Activated T-cell treated with anti-CD3 and anti-CD28 coated beads, Interleukin-2, amount 50 U/mL, for 4 hours (primary cell): ENCODE measurements around the gene ZNF33B. TPM values are rescaled to one million over a fixed set of nuclear protein-coding genes. Genes with fewer than 3 reads are reported as not detected.
A peak's percentile ranks its signal among the peaks of the same experiment; 100 is the strongest.

Experiments
- ATAC-seq, 2 donors: fragments of 200-7000 bp; cut with Tn5 transposase; one replicate each; pipeline ENCODE4 v1.10.0; 2021
- DNase-seq: peaks from one replicate; pipeline ENCODE4 v3.0.0-alpha.2; 2020
- H3K27me3 Mint-ChIP-seq: one replicate; pipeline ENCODE4 v1.8.0; 2021; ENCODE audit warnings: low read depth, mixed read lengths
- H3K36me3 Mint-ChIP-seq: one replicate; pipeline ENCODE4 v1.8.0; 2022; ENCODE audit warnings: mixed read lengths; ENCODE audit not compliant: insufficient read depth
- H3K4me1 Mint-ChIP-seq: one replicate; pipeline ENCODE4 v1.8.0; 2021; ENCODE audit warnings: low read depth, mixed read lengths
- H3K4me3 Mint-ChIP-seq: one replicate; pipeline ENCODE4 v1.8.0; 2021; ENCODE audit warnings: mild to moderate bottlenecking, moderate library complexity, mixed read lengths
- H3K9me3 Mint-ChIP-seq: one replicate; pipeline ENCODE4 v1.8.0; 2021; ENCODE audit warnings: mixed read lengths
- total RNA-seq, 3 donors: library from RNA; stranded (reverse); gene quantifications; one replicate each; pipeline ENCODE4 v1.2.1, GENCODE V29; 2021

The ZNF33B gene
- total RNA-seq, 3 donors from 2014 or later = 4.6 to 4.9 (median 4.9) TPM

DNA sequence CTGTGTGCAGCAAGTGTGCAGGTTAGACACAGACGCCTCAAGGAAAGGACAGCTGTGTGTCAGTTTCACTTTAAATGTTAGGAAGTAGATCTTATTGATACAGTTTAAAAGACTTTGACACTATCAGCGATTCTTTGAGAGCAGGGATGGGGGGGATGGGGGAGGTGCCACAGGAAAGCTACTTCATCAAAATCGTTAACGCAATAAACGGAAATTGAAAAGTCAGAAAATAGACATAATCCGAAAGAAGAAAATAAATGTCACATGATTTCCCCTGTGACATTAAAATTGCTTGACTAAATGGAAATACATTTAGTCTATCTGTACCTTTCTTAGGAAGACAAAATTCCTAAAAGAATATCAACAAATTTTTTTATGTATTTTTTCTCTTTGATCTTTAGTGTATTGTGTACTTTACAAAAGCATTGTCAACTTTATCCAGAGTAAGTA, 476 bp upstream of the ZNF33B start:
- no peaks in the 10 kb centered on the region for H3K27me3 Mint-ChIP-seq
- H3K4me3 Mint-ChIP-seq = peak overlapping the region; percentile 93
- H3K9me3 Mint-ChIP-seq = no peaks in the 10 kb centered on the region
- ATAC-seq (peak in 1 of 2 donors; percentile 9), DNase-seq (peak; percentile 36)
- H3K36me3 Mint-ChIP-seq = peaks cover 5% of the 10 kb centered on the region
- peaks cover 27% of the 10 kb centered on the region for H3K4me1 Mint-ChIP-seq

DNA sequence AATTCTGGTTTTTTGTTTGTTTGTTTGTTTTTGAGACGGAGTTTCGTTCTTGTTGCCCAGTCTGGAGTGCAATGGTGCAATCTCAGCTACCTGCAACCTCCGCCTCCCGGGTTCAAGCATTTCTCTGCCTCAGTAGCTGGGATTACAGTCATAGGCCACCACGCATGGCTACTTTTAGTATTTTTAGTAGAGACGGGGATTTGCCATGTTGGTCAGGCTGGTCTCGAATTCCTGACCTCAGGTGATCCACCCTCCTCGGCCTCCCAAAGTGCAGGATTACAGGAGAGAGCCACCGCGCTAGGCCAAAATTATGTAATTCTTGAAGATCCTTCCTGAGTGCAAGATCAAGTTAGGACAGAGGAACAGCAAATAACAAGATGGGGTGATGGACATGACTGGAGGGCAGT, 719 bp downstream of the ZNF33B start:
- H3K4me1 Mint-ChIP-seq = peaks cover 34% of the 10 kb centered on the region

DNA sequence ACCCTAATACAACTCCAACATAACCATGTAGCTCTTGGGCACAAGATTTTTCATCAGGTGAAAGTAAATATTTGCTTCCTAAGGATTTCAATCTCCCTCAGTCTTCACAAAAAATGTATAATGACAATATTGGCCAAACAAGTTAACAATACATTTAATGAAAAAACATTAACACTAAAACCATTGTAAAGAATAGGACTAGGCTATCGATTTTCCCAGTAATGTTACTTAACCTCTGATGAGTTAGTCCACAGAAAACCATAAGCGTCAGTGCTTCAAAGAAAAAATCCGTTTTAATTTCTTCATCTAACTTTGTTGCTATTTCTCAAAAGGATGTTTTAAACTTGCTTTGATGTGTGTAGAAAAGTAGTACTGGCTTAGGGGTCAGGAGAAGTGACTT, 1.2 kb downstream of the ZNF33B start:
- peaks cover 11% of the 10 kb centered on the region for H3K36me3 Mint-ChIP-seq
- peaks cover 36% of the 10 kb centered on the region for H3K4me1 Mint-ChIP-seq
- no peak for DNase-seq
- no peak for ATAC-seq
- peak overlapping the region; percentile 10 for H3K4me3 Mint-ChIP-seq
- H3K27me3 Mint-ChIP-seq = no peaks in the 10 kb centered on the region
- no peaks in the 10 kb centered on the region for H3K9me3 Mint-ChIP-seq

More for the DNA sequence above, 719 bp downstream of the ZNF33B start:
- no peak for DNase-seq
- Mint-ChIP-seq H3K36me3 (peaks cover 7% of the 10 kb centered on the region), H3K4me3 (peak overlapping the region; percentile 93), H3K27me3 (no peaks in the 10 kb centered on the region), H3K9me3 (no peaks in the 10 kb centered on the region)
- no peak for ATAC-seq

DNA sequence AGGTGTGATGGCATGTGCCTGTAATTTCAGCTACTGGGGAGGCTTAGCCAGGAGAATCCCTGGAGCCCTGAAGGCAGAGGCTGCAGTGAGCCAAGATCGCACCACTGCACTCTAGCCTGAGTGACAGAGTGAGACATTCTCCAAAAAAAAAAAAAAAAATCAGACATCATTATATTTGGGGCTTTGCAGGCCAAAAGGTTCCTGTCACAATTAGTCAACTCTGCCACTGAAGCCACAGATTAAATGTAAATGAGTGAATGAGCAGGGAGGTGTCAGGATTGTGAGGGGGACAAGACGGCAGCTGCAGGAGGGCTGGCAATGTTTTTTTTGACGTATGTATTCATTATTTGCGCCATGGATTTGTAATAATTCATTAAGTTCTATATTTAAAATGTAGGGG, 3.3 kb downstream of the ZNF33B start:
- no peak for DNase-seq
- no peak overlapping the region for H3K4me3 Mint-ChIP-seq
- peaks cover 51% of the 10 kb centered on the region for H3K4me1 Mint-ChIP-seq
- H3K9me3 Mint-ChIP-seq = no peaks in the 10 kb centered on the region
- no peaks in the 10 kb centered on the region for H3K27me3 Mint-ChIP-seq
- ATAC-seq = no peak
- peaks cover 24% of the 10 kb centered on the region for H3K36me3 Mint-ChIP-seq

DNA sequence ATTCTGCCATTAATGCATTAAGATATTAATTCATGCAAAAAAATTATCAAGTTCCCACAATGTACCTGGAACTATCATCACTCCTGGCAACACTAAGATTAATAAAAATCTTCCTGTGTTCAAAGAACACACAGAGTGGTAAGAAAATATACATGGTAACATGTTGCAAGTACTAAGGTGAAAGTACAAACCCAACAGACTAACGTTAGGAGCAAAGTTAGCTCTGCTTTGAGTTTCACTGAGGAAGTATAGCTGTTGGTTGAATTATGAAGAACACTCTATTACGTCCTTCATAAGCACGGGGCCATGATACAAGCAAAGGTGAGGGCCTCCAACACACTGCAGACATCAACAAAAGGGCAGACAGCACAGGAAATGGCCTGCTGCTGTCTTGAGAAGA, 5.8 kb downstream of the ZNF33B start:
- Mint-ChIP-seq H3K9me3 (no peaks in the 10 kb centered on the region), H3K4me1 (peaks cover 55% of the 10 kb centered on the region), H3K27me3 (no peaks in the 10 kb centered on the region), H3K36me3 (peaks cover 46% of the 10 kb centered on the region), H3K4me3 (no peak overlapping the region)
- no peak for ATAC-seq
- no peak for DNase-seq

DNA sequence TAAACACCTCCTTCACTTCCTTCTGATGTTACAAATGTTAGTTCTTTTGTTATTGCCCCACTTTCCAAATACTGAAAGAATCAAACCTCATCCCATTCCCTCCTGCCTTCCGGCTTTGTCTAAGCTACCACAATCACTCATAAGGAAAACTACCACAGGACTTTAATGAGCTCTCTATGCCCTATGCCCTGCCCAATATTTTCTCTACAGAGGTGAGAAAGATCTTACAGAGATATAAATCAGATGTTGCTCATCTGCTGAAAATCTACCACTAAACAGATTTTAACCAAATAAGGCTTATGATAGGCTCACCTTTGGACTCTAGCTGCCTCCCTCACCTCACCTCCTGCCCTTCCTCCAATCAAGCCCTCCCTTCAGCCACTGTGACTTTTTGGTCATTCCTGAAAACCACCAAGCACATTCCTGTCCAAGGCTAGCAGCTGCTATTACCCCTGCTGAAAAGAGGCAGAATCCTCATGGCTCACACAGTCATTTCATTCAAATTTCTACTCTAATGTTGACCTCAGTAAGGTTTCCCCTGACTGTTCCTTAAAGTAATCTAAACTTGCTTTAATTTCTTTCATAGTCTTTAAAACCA, 7.7 kb downstream of the ZNF33B start:
- Mint-ChIP-seq H3K4me3 (no peak overlapping the region), H3K27me3 (no peaks in the 10 kb centered on the region), H3K9me3 (no peaks in the 10 kb centered on the region), H3K36me3 (peaks cover 52% of the 10 kb centered on the region), H3K4me1 (peaks cover 45% of the 10 kb centered on the region)
- ATAC-seq (no peak), DNase-seq (no peak)

DNA sequence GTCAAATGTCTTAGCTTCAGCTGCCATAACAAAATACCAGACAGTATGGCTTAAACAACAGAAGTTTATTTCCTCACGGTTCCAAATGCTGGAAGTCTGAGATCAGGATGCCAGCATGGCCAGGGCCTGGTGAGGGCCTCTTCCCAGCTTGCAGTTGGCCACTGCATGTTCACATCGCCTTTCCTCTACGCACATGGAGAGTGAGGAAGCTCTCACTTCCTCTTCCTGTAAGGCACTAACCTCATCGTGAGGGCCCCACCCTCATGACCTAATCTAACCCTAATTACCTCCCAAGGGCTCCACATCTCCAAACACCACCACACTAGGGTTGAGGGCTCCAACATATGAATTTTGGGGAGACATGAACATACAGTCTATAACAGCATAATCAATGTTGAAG, 14.4 kb downstream of the ZNF33B start:
- peaks cover 12% of the 10 kb centered on the region for H3K4me1 Mint-ChIP-seq
- H3K36me3 Mint-ChIP-seq = peaks cover 64% of the 10 kb centered on the region
- peaks cover 5% of the 10 kb centered on the region for H3K9me3 Mint-ChIP-seq
- H3K4me3 Mint-ChIP-seq = no peak overlapping the region
- H3K27me3 Mint-ChIP-seq = no peaks in the 10 kb centered on the region
- DNase-seq = no peak
- no peak for ATAC-seq

DNA sequence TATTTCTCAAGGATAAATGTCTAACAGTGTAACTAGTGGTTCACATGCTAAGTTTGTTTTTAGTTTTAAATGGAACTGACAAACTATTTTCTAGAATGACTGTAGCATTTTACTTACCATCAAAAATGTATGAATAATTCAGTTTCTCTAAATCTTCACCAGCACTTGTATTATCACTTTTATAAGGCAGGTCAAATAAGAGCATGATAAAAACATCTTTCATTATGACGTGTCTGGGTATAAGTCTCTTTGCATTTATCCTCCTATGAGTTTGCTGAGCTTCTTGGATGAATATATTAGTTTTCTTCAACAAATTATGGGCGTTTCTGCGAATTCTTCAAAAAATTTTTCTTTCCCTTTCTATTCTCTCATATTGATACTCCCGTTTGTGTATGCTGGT, 19.9 kb downstream of the ZNF33B start:
- H3K27me3 Mint-ChIP-seq = no peaks in the 10 kb centered on the region
- H3K4me1 Mint-ChIP-seq = peaks cover 19% of the 10 kb centered on the region
- no peak overlapping the region for H3K4me3 Mint-ChIP-seq
- DNase-seq = no peak
- no peaks in the 10 kb centered on the region for H3K9me3 Mint-ChIP-seq
- peaks cover 58% of the 10 kb centered on the region for H3K36me3 Mint-ChIP-seq
- ATAC-seq = no peak

DNA sequence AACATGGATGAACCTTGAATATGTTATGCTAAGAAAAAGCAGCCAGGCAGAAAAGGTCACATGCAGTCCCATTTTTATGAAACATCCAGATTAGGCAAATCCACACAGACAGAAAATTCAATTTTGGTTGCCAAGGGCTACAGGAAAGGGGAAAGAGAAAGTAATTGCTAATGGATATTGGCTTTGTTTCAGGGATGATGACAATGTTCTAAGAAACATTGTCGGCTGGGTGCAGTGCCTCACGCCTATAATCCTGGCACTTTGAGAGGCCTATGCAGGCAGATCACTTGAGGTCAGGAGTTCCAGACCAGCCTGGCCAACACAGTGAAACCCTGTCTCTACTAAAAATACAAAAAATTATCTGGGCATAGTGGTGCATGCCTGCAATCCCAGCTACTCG, 23.0 kb downstream of the ZNF33B start:
- peaks cover 17% of the 10 kb centered on the region for H3K4me1 Mint-ChIP-seq
- DNase-seq (no peak), ATAC-seq (no peak)
- no peaks in the 10 kb centered on the region for H3K9me3 Mint-ChIP-seq
- peaks cover 55% of the 10 kb centered on the region for H3K36me3 Mint-ChIP-seq
- H3K27me3 Mint-ChIP-seq = no peaks in the 10 kb centered on the region
- H3K4me3 Mint-ChIP-seq = no peak overlapping the region

DNA sequence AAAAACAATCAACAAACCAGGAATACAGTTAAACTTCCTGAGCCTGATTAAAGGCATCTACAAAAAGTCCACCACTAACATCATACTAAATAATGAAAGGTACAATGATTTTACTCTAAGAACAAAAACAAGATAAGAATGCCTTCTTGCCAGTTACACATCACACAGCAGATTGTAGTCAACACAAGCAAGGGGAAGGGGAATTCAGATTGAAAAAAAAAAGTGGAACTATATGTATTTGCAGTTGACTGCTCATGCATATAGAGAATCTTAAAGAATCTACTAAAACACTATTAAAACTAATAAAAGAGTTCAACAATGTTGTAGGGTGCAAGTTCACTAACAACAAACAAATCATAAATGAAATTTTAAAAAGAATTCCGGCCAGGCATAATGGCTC, 28.5 kb downstream of the ZNF33B start:
- no peak for DNase-seq
- Mint-ChIP-seq H3K36me3 (peaks cover 71% of the 10 kb centered on the region), H3K4me3 (no peak overlapping the region)

DNA sequence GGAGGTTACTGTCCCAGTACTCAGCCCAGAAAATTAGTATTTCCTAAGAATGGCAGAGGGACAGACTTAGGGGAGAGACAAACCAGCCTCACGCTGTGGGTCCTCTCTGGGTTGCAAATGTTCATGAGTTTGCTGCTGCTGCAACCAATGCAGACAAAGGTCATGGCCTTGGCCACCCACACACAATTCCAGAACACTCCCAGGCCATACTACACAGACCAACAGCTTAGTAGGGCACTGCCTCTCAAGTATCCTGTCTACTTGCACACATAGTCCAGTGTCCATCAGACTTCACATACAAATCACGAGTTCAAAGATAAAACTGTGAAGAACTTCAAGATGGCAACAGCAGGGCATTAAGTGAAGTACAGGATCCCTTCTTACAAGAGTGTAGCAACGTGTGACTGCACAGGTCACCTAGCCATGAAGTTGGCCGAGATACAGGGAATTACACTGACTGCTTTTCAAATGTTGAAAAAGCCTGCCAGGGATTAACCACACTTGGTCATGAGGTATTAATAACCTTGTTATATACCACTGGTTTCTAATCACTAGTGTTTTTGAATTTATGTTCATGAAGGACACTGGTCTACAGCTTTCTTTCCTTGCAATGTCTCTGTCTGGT, 40.0 kb downstream of the ZNF33B start:
- Mint-ChIP-seq H3K36me3 (peaks cover 74% of the 10 kb centered on the region), H3K4me3 (no peak overlapping the region), H3K27me3 (no peaks in the 10 kb centered on the region), H3K9me3 (peaks cover 52% of the 10 kb centered on the region), H3K4me1 (no peaks in the 10 kb centered on the region)
- ATAC-seq (no peak), DNase-seq (no peak)

More for the DNA sequence above, 28.5 kb downstream of the ZNF33B start:
- H3K4me1 Mint-ChIP-seq = peaks cover 8% of the 10 kb centered on the region
- H3K27me3 Mint-ChIP-seq = no peaks in the 10 kb centered on the region
- H3K9me3 Mint-ChIP-seq = peaks cover 20% of the 10 kb centered on the region
- no peak for ATAC-seq

DNA sequence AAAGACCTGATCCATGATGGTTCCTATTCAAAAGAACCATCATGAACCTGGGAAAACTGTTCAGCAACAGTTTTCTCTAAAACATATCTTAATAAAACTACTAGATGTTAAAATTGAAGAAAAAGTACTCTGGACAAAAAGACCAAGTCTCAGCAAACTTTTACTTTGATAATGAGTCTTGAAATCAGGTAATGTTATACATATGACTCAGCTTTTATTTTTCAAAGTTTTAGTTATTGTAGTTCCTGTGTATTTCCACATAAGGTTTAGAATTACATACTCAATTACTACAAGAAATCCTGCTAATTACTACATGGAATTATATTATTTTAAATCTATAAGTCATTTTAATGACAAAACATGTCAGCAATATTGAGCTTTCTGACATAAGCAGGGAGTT, 42.2 kb downstream of the ZNF33B start:
- no peaks in the 10 kb centered on the region for H3K4me1 Mint-ChIP-seq
- H3K4me3 Mint-ChIP-seq = no peak overlapping the region
- DNase-seq (no peak), ATAC-seq (no peak)
- peaks cover 78% of the 10 kb centered on the region for H3K36me3 Mint-ChIP-seq
- H3K27me3 Mint-ChIP-seq = no peaks in the 10 kb centered on the region
- H3K9me3 Mint-ChIP-seq = peaks cover 68% of the 10 kb centered on the region

DNA sequence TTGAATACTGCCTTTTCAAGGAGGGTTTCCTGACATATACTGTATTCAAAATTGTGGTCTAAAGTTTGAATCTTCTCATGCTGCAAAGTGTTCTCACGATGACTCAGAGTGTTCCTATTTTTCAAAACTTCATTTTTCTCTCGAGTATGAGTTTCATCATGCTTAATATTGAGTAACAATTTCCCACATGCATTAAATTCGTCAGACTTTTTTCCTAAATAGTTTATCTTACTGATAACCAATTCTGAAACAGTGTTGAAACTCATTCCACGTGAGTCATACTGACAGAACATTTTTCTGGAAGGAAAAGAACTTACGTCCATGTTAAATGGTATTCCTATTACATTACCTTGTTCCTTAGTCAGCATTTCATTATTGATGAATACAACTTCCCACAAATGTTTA, 44.1 kb downstream of the ZNF33B start:
- ATAC-seq (no peak), DNase-seq (no peak)
- Mint-ChIP-seq H3K9me3 (peaks cover 67% of the 10 kb centered on the region), H3K4me3 (no peak overlapping the region), H3K27me3 (no peaks in the 10 kb centered on the region), H3K4me1 (no peaks in the 10 kb centered on the region), H3K36me3 (peaks cover 78% of the 10 kb centered on the region)

DNA sequence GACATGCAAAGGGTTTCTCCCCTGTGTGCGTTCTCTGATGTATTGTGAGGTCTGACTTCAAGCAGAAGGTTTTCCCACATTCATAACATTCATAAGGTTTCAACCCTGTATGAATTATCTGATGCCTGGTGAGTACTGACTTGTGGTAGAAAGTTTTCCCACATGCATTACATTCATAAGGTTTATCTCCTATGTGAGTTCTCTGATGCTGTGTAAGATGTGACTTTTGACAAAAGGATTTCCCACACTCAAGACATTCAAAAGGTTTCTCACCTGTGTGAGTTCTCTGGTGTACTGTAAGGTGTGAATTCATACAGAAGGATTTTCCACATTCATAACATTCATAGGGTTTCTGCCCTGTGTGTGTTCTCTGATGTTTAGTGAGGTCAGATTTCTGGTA, 45.1 kb downstream of the ZNF33B start:
- Mint-ChIP-seq H3K36me3 (peaks cover 79% of the 10 kb centered on the region), H3K4me3 (no peak overlapping the region), H3K4me1 (no peaks in the 10 kb centered on the region), H3K9me3 (peaks cover 66% of the 10 kb centered on the region), H3K27me3 (no peaks in the 10 kb centered on the region)
- ATAC-seq = no peak
- DNase-seq = no peak

DNA sequence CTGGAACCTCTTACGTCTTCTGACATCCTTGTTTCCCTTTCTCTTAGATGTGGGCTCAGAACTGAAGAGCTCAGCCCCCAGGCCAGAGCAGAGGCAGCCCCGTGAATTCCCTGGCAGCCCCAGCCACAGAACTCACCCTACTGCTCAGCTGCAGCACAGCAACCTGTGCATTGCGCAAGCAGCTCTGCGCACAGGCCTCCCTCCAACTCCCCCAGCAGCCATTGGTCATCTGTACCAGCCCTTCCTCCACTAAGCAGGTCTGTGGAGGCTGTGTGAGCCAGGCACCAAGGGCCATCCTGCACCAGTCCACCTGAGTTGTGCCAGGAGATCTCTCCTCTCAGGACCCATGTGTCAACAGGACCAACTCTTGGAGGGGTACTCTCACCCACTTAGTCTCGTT, 54.5 kb downstream of the ZNF33B start:
- no peaks in the 10 kb centered on the region for H3K27me3 Mint-ChIP-seq
- ATAC-seq = no peak
- H3K36me3 Mint-ChIP-seq = peaks cover 44% of the 10 kb centered on the region
- no peak overlapping the region for H3K4me3 Mint-ChIP-seq
- DNase-seq = no peak
- H3K4me1 Mint-ChIP-seq = no peaks in the 10 kb centered on the region
- H3K9me3 Mint-ChIP-seq = peaks cover 34% of the 10 kb centered on the region
